CD4-positive, alpha-beta memory T cell (primary cell): ENCODE results near the gene TAPT1. TPM values are rescaled to one million over a fixed set of nuclear protein-coding genes. Genes with fewer than 3 reads are reported as not detected.
"Not testable (repeated sequence)": the region's sequence is repeated elsewhere in the genome, so short reads cannot be mapped to it uniquely, and the experiment has no call there.

Source experiments
- CTCF ChIA-PET: fragments of 350-600 bp; sonication (Branson Sonifier 250); formaldehyde crosslinking; loops from one replicate; lab custom pipeline; 2021; ENCODE audit warnings: inconsistent platforms; ENCODE audit not compliant: partially characterized antibody; lab: Charles Lee
- POLR2A ChIA-PET: fragments of 350-600 bp; sonication (Branson Sonifier 250); formaldehyde crosslinking; loops from one replicate; lab custom pipeline; 2021; ENCODE audit not compliant: partially characterized antibody; lab: Charles Lee
- DNase-seq, 5 donors: peaks; one replicate each; pipeline versions ENCODE4 v3.0.0 to v3.0.0-alpha.2; 2020 to 2022; ENCODE audit warnings: mixed read lengths in 1 of 5
- H3K27ac ChIP-seq: one replicate; pipeline ENCODE4 v1.7.0; 2013; ENCODE audit warnings: low read depth, low read length
- H3K27me3 ChIP-seq: 2 replicates; pipeline ENCODE4 v1.7.0; 2013; ENCODE audit warnings: mild to moderate bottlenecking, low read length, moderate library complexity; ENCODE audit not compliant: insufficient read depth
- H3K36me3 ChIP-seq: 2 replicates; pipeline ENCODE4 v1.7.0; 2013; ENCODE audit warnings: mild to moderate bottlenecking, low read length, moderate library complexity; ENCODE audit not compliant: insufficient read depth
- H3K4me1 ChIP-seq: 2 replicates; pipeline ENCODE4 v1.7.0; 2013; ENCODE audit warnings: mild to moderate bottlenecking, low read length, moderate library complexity; ENCODE audit not compliant: insufficient read depth
- H3K4me3 ChIP-seq, 2 donors: one replicate each; pipeline ENCODE4 v1.7.0; 2013; ENCODE audit warnings: low read length in 2 of 2, mild to moderate bottlenecking in 1 of 2
- H3K9me3 ChIP-seq, 2 donors: one replicate each; pipeline ENCODE4 v1.7.0; 2013; ENCODE audit warnings: low read length in 2 of 2, control low read depth in 1 of 2; ENCODE audit not compliant: control insufficient read depth in 1 of 2
- H3K27ac Mint-ChIP-seq, 7 donors: one replicate each; pipeline ENCODE4 v1.8.0; 2020 to 2021; ENCODE audit warnings: mixed read lengths in 7 of 7, mild to moderate bottlenecking in 6 of 7, inconsistent platforms in 3 of 7, moderate library complexity in 3 of 7
- H3K27me3 Mint-ChIP-seq, 2 donors: one replicate each; pipeline ENCODE4 v1.8.0; 2020 to 2021; ENCODE audit warnings: mixed read lengths in 2 of 2
- H3K36me3 Mint-ChIP-seq, 2 donors: one replicate each; pipeline ENCODE4 v1.8.0; 2020 to 2021; ENCODE audit warnings: mixed read lengths in 2 of 2, inconsistent platforms in 1 of 2, mild to moderate bottlenecking in 1 of 2
- H3K4me1 Mint-ChIP-seq, 4 donors: one replicate each; pipeline ENCODE4 v1.8.0; 2020 to 2021; ENCODE audit warnings: mixed read lengths in 4 of 4, mild to moderate bottlenecking in 1 of 4
- H3K4me3 Mint-ChIP-seq, 8 donors: one replicate each; pipeline ENCODE4 v1.8.0; 2020 to 2021; ENCODE audit warnings: mixed read lengths in 8 of 8, mild to moderate bottlenecking in 7 of 8, moderate library complexity in 6 of 8, inconsistent platforms in 3 of 8
- H3K9me3 Mint-ChIP-seq, 8 donors: one replicate each; pipeline ENCODE4 v1.8.0; 2020 to 2021; ENCODE audit warnings: mixed read lengths in 8 of 8, mild to moderate bottlenecking in 5 of 8, inconsistent platforms in 3 of 8, moderate library complexity in 1 of 8
- intact Hi-C: fragments of 100-400 bp; cut with micrococcal nuclease; formaldehyde crosslinking; loops from one replicate; pipeline ENCODE4 v1.15.1; 2023
- polyA plus RNA-seq, 2 donors: library from polyadenylated mRNA; unstranded; fragments of 300-500 nt; fragmentation: Illumina TruSeq; gene quantifications; one replicate each; pipeline ENCODE4 v1.2.3, GENCODE V29; 2021
- total RNA-seq, 2 experiments: library from RNA; stranded (reverse); gene quantifications; one replicate each; pipeline ENCODE4 v1.2.3, GENCODE V29; 2021

Gene TAPT1
- total and polyA plus RNA-seq, 4 experiments from 2014 or later: 27.0 to 57.5 (median 41.1) TPM

GRCh38 chr4:16158504-16158852 lies 67.8 kb downstream of the TAPT1 start:
- peaks cover 5% of the 10 kb centered on the region for H3K36me3 ChIP-seq
- no peak overlapping the region for H3K27ac Mint-ChIP-seq
- H3K4me3 Mint-ChIP-seq: no peak overlapping the region
- H3K9me3 ChIP-seq: no peaks in the 10 kb centered on the region
- no peaks in the 10 kb centered on the region for H3K27me3 ChIP-seq
- intact Hi-C loops: no loop called here
- H3K36me3 Mint-ChIP-seq: peaks cover 16 to 18% of the 10 kb centered on the region in 2 donors
- H3K27ac ChIP-seq: no peak overlapping the region
- no peak overlapping the region for H3K4me3 ChIP-seq
- H3K9me3 Mint-ChIP-seq: peaks cover 0 to 4% (median 0%) of the 10 kb centered on the region in 8 donors
- peaks cover 0 to 7% (median under 1%) of the 10 kb centered on the region in 4 donors for H3K4me1 Mint-ChIP-seq
- CTCF ChIA-PET: no interaction called here
- no peak for DNase-seq
- POLR2A ChIA-PET: no interaction called here
- no peaks in the 10 kb centered on the region for H3K27me3 Mint-ChIP-seq
- H3K4me1 ChIP-seq: no peaks in the 10 kb centered on the region

DNA sequence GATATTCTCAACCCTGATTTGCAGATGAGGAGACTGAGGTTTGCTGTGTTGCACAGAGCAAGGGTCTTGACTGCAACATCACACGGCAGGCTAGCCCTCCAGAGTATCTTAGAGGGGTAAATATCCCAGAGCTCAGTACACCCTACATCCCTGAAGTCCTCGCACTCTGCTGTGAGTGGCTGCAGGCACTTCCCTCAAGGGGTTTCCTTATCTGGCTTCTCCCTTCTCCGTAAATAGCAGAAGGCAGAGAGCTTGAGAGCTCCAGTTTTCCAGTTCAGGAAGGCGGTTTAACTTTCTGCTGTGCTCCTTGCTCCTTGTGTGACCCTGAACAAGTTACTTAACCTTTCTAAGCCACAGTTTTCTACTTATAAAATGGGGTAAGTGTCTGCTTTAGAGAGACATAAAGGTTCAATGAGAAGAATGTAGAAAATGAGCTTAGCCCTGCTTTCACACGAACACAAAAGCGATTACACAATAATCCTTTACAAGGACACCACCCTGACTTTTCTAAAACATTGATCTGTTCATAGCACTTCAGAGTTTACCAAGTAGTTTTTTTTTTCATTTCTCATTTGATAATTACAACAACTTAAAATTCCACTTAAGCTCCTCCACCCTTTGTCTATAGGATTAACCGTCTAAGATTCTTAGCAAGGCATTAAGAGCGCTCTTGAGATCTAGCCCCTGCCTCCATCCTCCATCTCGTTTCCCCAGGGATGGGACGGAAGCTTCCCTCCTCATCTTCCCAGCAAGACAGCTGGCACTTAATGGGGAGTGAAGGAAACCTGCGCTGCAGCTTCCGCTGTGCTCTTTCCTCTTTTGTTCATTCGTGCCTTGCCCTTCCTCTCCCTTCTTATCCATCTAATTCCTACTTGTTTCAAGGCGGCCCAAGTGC lies 68.4 kb downstream of the TAPT1 start:
- H3K27me3 ChIP-seq: no peaks in the 10 kb centered on the region
- peaks cover 12 to 14% of the 10 kb centered on the region in 2 donors for H3K36me3 Mint-ChIP-seq
- H3K36me3 ChIP-seq: no peaks in the 10 kb centered on the region
- no peaks in the 10 kb centered on the region for H3K27me3 Mint-ChIP-seq
- no peaks in the 10 kb centered on the region for H3K9me3 ChIP-seq
- CTCF ChIA-PET: interaction anchor here (0.5 to 1.2 kb wide), 2 partner anchors 128 to 1167 kb away, joined by 3 read pairs; no protein-coding TSS in a partner anchor
- POLR2A ChIA-PET: no interaction called here
- H3K9me3 Mint-ChIP-seq: peaks cover 0 to 4% (median 0%) of the 10 kb centered on the region in 8 donors
- no peak overlapping the region for H3K4me3 Mint-ChIP-seq
- H3K4me1 ChIP-seq: no peaks in the 10 kb centered on the region
- no peak for DNase-seq
- intact Hi-C loops: no loop called here
- peaks cover 0 to 7% (median 0%) of the 10 kb centered on the region in 4 donors for H3K4me1 Mint-ChIP-seq
- no peak overlapping the region for H3K27ac Mint-ChIP-seq
- no peak overlapping the region for H3K4me3 ChIP-seq
- H3K27ac ChIP-seq: no peak overlapping the region

GRCh38 chr4:16155528-16156169 lies 70.6 kb downstream of the TAPT1 start:
- Mint-ChIP-seq H3K27ac (peak overlapping the region in 2 of 7 donors; percentile 26 to 45), H3K4me1 (no peaks in the 10 kb centered on the region), H3K4me3 (no peak overlapping the region), H3K9me3 (peaks cover 0 to 4% (median 0%) of the 10 kb centered on the region in 8 donors), H3K36me3 (peaks cover 0 to 2% of the 10 kb centered on the region in 2 donors), H3K27me3 (no peaks in the 10 kb centered on the region)
- CTCF ChIA-PET: no interaction called here
- H3K36me3 ChIP-seq: no peaks in the 10 kb centered on the region
- no peaks in the 10 kb centered on the region for H3K4me1 ChIP-seq
- POLR2A ChIA-PET: no interaction called here
- intact Hi-C loops: no loop called here
- no peaks in the 10 kb centered on the region for H3K27me3 ChIP-seq
- no peaks in the 10 kb centered on the region for H3K9me3 ChIP-seq
- H3K4me3 ChIP-seq: no peak overlapping the region
- no peak for DNase-seq
- no peak overlapping the region for H3K27ac ChIP-seq

- intact Hi-C loops: no loop called here
- Mint-ChIP-seq H3K4me3 (no peak overlapping the region), H3K36me3 (no peaks in the 10 kb centered on the region), H3K27ac (no peak overlapping the region), H3K4me1 (no peaks in the 10 kb centered on the region), H3K9me3 (peaks cover 0 to 4% (median 0%) of the 10 kb centered on the region in 8 donors), H3K27me3 (no peaks in the 10 kb centered on the region)
- ChIA-PET POLR2A (no interaction called here), CTCF (interaction anchor here (0.7 kb wide), 1 partner anchor 29 kb away, joined by 4 read pairs; no protein-coding TSS in a partner anchor)
- Histone ChIP-seq H3K27me3 (no peaks in the 10 kb centered on the region), H3K36me3 (no peaks in the 10 kb centered on the region), H3K4me1 (no peaks in the 10 kb centered on the region), H3K9me3 (no peaks in the 10 kb centered on the region), H3K27ac (no peak overlapping the region), H3K4me3 (no peak overlapping the region)
- DNase-seq: no peak
Observed at GRCh38 chr4:16154451-16154850, 71.8 kb downstream of the TAPT1 start.

DNA sequence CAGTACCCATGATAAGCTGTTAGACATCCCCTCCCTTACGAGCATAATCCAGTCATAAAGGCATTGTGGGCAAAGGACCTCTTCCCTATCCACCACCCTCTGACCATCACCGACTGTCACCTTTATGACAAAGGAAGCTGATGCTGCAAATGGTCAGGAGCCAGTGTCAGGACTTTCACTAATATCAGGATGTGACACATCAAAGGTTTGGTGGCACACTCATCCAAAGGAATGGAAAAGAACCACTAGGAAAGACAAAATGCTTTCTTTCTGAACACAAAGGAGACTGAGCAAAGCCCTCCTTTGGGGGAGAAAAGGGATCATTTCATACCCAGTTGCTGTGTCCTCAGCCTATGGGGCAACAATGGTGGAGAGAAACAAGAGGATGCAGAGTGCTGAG lies 75.6 kb downstream of the TAPT1 start:
- no peaks in the 10 kb centered on the region for H3K27me3 Mint-ChIP-seq
- POLR2A ChIA-PET: no interaction called here
- no peaks in the 10 kb centered on the region for H3K4me1 Mint-ChIP-seq

DNA sequence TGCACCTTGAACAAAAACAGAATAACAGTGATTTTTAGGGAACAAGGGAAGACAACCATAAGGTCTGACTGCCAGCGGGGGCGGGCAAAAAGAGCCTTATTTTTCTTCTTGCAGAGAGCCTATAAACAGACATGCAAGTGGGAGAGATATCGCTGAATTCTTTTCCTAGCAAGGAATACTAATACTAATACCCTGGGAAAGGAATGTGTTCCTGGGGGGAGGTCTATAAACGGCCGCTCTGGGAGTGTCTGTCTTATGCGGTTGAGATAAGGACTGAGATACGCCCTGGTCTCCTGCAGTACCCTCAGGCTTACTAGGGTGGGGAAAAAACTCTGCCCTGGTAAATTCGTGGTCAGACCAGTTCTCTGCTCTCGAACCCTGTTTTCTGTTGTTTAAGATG lies 81.4 kb downstream of the TAPT1 start:
- H3K36me3 ChIP-seq, H3K9me3 ChIP-seq, H3K27me3 ChIP-seq, H3K27ac ChIP-seq, CTCF ChIA-PET, POLR2A ChIA-PET, H3K4me1 ChIP-seq, DNase-seq, H3K4me3 Mint-ChIP-seq, H3K4me1 Mint-ChIP-seq, H3K36me3 Mint-ChIP-seq, H3K27ac Mint-ChIP-seq, H3K27me3 Mint-ChIP-seq, intact Hi-C loops, H3K4me3 ChIP-seq: not testable (repeated sequence)
- H3K9me3 Mint-ChIP-seq: peaks cover 13 to 43% (median 34%) of the 10 kb centered on the region in 8 donors

More for the DNA sequence above, 75.6 kb downstream of the TAPT1 start:
- H3K4me3 Mint-ChIP-seq: no peak overlapping the region
- Histone ChIP-seq H3K27ac (no peak overlapping the region), H3K4me1 (no peaks in the 10 kb centered on the region), H3K36me3 (no peaks in the 10 kb centered on the region), H3K9me3 (no peaks in the 10 kb centered on the region), H3K4me3 (no peak overlapping the region), H3K27me3 (no peaks in the 10 kb centered on the region)
- intact Hi-C loops: no loop called here
- H3K27ac Mint-ChIP-seq: no peak overlapping the region
- H3K9me3 Mint-ChIP-seq: peaks cover 4 to 19% (median 5%) of the 10 kb centered on the region in 8 donors
- DNase-seq: no peak
- no peaks in the 10 kb centered on the region for H3K36me3 Mint-ChIP-seq
- CTCF ChIA-PET: no interaction called here

DNA sequence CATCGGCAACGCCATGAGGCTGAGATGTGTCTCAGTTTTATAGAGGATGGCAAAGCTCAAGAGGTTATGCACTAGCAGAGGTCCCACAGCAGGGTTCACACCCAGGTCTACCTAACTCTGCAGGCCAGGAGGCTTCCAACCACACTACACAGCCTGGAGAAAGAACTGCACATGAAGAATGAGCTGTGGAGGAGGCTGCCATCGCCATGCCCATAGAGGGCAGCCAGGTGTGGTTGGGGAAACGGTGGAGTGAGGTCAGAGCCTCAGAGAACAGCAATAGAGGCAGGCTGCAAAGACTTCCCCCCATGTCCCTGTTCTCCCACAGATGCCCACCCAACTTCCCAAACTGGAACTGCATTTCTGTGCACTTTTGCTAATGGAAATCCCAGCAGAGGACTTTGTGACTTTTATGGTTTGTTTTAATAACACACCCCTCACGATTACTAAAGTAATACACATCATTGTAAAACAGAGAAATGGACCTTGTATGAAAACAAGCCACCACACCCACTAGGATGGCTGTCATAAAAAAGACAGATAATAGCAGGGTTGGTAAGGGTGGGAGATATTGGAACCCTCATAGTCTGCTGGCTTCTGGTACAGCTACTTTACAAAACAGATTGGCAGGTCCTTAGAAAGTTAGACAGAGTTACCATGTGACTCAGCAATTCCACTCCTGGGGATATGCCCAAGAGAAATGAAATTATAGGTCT lies 83.5 kb downstream of the TAPT1 start:
- no peak overlapping the region for H3K27ac ChIP-seq
- peaks cover 11 to 20% of the 10 kb centered on the region in 2 donors for H3K27me3 Mint-ChIP-seq
- intact Hi-C loops: no loop called here
- H3K4me1 Mint-ChIP-seq: no peaks in the 10 kb centered on the region
- no peaks in the 10 kb centered on the region for H3K27me3 ChIP-seq
- CTCF ChIA-PET: no interaction called here
- no peak overlapping the region for H3K27ac Mint-ChIP-seq
- DNase-seq: no peak
- POLR2A ChIA-PET: no interaction called here
- H3K4me3 ChIP-seq: no peak overlapping the region
- H3K36me3 ChIP-seq: no peaks in the 10 kb centered on the region
- peaks cover 4% of the 10 kb centered on the region in 2 donors for H3K36me3 Mint-ChIP-seq
- H3K4me3 Mint-ChIP-seq: no peak overlapping the region
- H3K9me3 Mint-ChIP-seq: peaks cover 14 to 45% (median 34%) of the 10 kb centered on the region in 8 donors
- peaks cover 0 to 4% of the 10 kb centered on the region in 2 donors for H3K9me3 ChIP-seq
- H3K4me1 ChIP-seq: no peaks in the 10 kb centered on the region
